Amniotic epithelial cell (primary cell): ENCODE results near the gene HHATL.

Experiments
- DNase-seq: peaks from one replicate; pipeline ENCODE4 v3.0.0-alpha.2; 2010; ENCODE audit warnings: low read depth

HHATL gene

GRCh38 chr3:42684632-42685362, 17.8 kb downstream of the HHATL start:
- no peak for DNase-seq

GRCh38 chr3:42683875-42684598, 18.6 kb downstream of the HHATL start:
- DNase-seq, result peak; percentile 92

GRCh38 chr3:42682301-42683070, 20.1 kb downstream of the HHATL start:
- no peak for DNase-seq

- no peak for DNase-seq
These were observed 21.1 kb downstream of the HHATL start for GRCh38 chr3:42681361-42682038.

GRCh38 chr3:42680806-42681205, 21.8 kb downstream of the HHATL start:
- peak; percentile 13 for DNase-seq

GRCh38 chr3:42680271-42680670, 22.3 kb downstream of the HHATL start:
- peak; percentile 29 for DNase-seq

- DNase-seq, result no peak
These were observed 24.2 kb downstream of the HHATL start for GRCh38 chr3:42678447-42678846.

- DNase-seq, result no peak
These were observed 26.7 kb downstream of the HHATL start for GRCh38 chr3:42675909-42676308.

GRCh38 chr3:42674146-42674545, 28.5 kb downstream of the HHATL start:
- no peak for DNase-seq

GRCh38 chr3:42673082-42673481, 29.5 kb downstream of the HHATL start:
- DNase-seq, result no peak

GRCh38 chr3:42672515-42672914, 30.1 kb downstream of the HHATL start:
- DNase-seq, result no peak

GRCh38 chr3:42670670-42671069, 31.9 kb downstream of the HHATL start:
- DNase-seq, result no peak

- no peak for DNase-seq
These were observed 32.5 kb downstream of the HHATL start for GRCh38 chr3:42670051-42670576.

- DNase-seq, result no peak
These were observed 33.8 kb downstream of the HHATL start for GRCh38 chr3:42668793-42669217.

GRCh38 chr3:42668413-42668760, 34.2 kb downstream of the HHATL start:
- DNase-seq, result no peak

- no peak for DNase-seq
These were observed 34.8 kb downstream of the HHATL start for GRCh38 chr3:42667523-42668412.

GRCh38 chr3:42667096-42667522, 35.5 kb downstream of the HHATL start:
- DNase-seq, result no peak

GRCh38 chr3:42666577-42666998, 36.0 kb downstream of the HHATL start:
- DNase-seq, result no peak

GRCh38 chr3:42666022-42666421, 36.6 kb downstream of the HHATL start:
- DNase-seq, result no peak

GRCh38 chr3:42665050-42665878, 37.3 kb downstream of the HHATL start:
- no peak for DNase-seq
